ENCODE data around the gene LINC00237. TPM values are rescaled to one million over a fixed set of nuclear protein-coding genes. Genes with fewer than 3 reads are reported as not detected.

LINC00237 gene
- total RNA-seq, 1 donor from 2014 or later, result not detected

DNA sequence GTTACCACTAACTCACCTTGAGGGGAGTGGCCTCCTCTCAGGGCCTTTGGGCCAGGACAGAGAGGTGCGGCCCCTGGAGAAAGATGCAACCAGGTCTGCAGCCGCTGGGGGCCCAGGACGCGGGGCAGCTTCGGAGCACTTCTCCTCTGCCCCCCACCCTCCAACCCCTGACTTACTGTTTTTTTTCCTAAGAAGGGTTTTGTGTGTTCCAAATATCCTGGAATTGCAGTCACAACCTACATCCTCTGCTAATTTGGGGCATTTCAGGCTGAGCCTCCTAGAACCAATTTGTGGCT, 1.7 kb downstream of the LINC00237 start:
- TF ChIP-seq, protein P1, sequence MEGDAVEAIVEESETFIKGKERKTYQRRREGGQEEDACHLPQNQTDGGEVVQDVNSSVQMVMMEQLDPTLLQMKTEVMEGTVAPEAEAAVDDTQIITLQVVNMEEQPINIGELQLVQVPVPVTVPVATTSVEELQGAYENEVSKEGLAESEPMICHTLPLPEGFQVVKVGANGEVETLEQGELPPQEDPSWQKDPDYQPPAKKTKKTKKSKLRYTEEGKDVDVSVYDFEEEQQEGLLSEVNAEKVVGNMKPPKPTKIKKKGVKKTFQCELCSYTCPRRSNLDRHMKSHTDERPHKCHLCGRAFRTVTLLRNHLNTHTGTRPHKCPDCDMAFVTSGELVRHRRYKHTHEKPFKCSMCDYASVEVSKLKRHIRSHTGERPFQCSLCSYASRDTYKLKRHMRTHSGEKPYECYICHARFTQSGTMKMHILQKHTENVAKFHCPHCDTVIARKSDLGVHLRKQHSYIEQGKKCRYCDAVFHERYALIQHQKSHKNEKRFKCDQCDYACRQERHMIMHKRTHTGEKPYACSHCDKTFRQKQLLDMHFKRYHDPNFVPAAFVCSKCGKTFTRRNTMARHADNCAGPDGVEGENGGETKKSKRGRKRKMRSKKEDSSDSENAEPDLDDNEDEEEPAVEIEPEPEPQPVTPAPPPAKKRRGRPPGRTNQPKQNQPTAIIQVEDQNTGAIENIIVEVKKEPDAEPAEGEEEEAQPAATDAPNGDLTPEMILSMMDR (IDR thresholded peaks at IDR 0.05; ENCODE audit: insufficient read depth, low read length, severe bottlenecking), result no peak
- no peak for FAIRE-seq
- H3K27me3 ChIP-seq (ENCODE audit: control insufficient read depth, insufficient read depth, low read length), result peaks cover 66% of the 10 kb centered on the region

GRCh38 chr20:21103582-21104465, 2.3 kb downstream of the LINC00237 start:
- Histone ChIP-seq H3K4me3 (ENCODE audit: low read depth, low read length) (no peak overlapping the region), H3K36me3 (ENCODE audit: control insufficient read depth, insufficient read depth, low read length) (no peaks in the 10 kb centered on the region), H3K27me3 (ENCODE audit: control insufficient read depth, insufficient read depth, low read length) (peaks cover 71% of the 10 kb centered on the region)
- no peak for FAIRE-seq
- TF ChIP-seq, protein P1 (IDR thresholded peaks at IDR 0.05; ENCODE audit: insufficient read depth, low read length, severe bottlenecking), result no peak
- DNase-seq (ENCODE audit: low read depth), result no peak

More for the DNA sequence above, 1.7 kb downstream of the LINC00237 start:
- no peak overlapping the region for H3K4me3 ChIP-seq (ENCODE audit: low read depth, low read length)
- no peaks in the 10 kb centered on the region for H3K36me3 ChIP-seq (ENCODE audit: control insufficient read depth, insufficient read depth, low read length)
- DNase-seq (ENCODE audit: low read depth), result no peak

DNA sequence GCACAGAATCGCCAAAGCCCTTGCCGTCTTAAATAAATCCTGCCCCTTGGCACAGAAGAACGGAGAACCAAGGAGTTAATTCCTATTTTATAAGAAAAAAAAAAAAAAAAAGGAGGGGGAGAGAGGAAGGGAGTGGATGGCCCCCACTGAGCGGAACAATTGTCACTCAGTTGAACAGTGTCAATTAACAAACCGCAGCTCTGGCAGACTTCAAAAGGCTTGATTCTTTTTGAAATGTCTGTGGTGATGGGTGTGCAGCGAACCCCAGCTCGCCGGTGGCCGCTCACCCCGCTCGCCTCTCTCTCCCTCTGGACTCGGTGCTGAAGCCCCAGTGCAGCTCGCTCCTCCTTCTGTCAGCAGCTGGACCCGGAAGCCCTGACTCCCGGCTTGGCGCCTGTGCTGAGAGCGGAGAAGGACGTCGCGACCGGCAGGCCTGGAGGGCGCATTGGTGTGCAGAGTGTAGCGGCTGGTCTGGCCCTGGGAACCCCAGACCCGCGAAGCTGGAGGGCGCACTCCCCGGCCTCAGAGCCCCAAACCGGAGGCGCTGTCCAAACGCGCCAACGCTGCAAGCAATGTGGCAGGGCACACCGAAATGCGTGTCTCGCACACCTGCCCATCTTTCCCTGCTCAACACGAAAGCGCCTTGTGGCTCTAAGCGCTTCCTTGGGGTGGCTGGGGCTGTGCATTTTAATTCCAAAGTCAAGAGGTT, 3.4 kb downstream of the LINC00237 start:
- FAIRE-seq (no peak), DNase-seq (ENCODE audit: low read depth) (no peak)
- Histone ChIP-seq H3K4me3 (ENCODE audit: low read depth, low read length) (no peak overlapping the region), H3K27me3 (ENCODE audit: control insufficient read depth, insufficient read depth, low read length) (peaks cover 70% of the 10 kb centered on the region), H3K36me3 (ENCODE audit: control insufficient read depth, insufficient read depth, low read length) (no peaks in the 10 kb centered on the region)
- TF ChIP-seq, protein P1 (IDR thresholded peaks at IDR 0.05; ENCODE audit: insufficient read depth, low read length, severe bottlenecking), result no peak

GRCh38 chr20:21101932-21102575, 4.1 kb downstream of the LINC00237 start:
- FAIRE-seq (no peak), DNase-seq (ENCODE audit: low read depth) (no peak)
- H3K27me3 ChIP-seq (ENCODE audit: control insufficient read depth, insufficient read depth, low read length), result peaks cover 70% of the 10 kb centered on the region
- TF ChIP-seq, protein P1 (IDR thresholded peaks at IDR 0.05; ENCODE audit: insufficient read depth, low read length, severe bottlenecking), result no peak
- no peaks in the 10 kb centered on the region for H3K36me3 ChIP-seq (ENCODE audit: control insufficient read depth, insufficient read depth, low read length)
- no peak overlapping the region for H3K4me3 ChIP-seq (ENCODE audit: low read depth, low read length)

DNA sequence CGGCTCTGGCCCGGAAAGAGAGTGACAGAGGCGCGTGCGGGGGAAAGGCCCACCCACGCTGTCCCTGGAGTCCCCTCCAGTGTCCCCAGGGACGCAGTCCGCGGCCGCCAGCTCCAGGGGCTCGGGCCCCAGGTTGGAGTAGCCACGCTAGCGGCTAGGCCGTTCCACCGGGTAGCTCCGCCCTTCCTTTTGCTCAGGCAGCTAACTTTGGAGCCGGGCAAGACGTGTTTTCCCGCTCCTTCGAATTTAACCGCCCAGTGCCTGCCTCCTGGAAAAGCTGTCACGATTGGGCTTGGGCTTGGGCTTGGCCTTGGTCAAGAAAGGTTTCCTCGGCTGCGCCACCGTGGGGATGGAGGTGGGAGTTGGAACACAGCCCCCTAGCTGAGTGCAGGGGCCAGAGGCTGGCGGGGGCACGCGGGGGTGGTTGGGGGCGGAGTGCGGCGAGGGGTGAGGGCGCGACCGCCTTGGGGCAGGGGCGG, 4.7 kb downstream of the LINC00237 start:
- Histone ChIP-seq H3K36me3 (ENCODE audit: control insufficient read depth, insufficient read depth, low read length) (no peaks in the 10 kb centered on the region), H3K4me3 (ENCODE audit: low read depth, low read length) (peak overlapping the region; percentile 21), H3K27me3 (ENCODE audit: control insufficient read depth, insufficient read depth, low read length) (peaks cover 67% of the 10 kb centered on the region)
- FAIRE-seq, result no peak
- TF ChIP-seq, protein P1 (IDR thresholded peaks at IDR 0.05; ENCODE audit: insufficient read depth, low read length, severe bottlenecking), result no peak
- DNase-seq (ENCODE audit: low read depth), result no peak
